Pancreas (tissue), 10 donors: ENCODE results near the gene GSG1L. TPM values are rescaled to one million over a fixed set of nuclear protein-coding genes. Genes with fewer than 3 reads are reported as not detected.

Experiments
- ATAC-seq, 4 donors: fragments of 200-7000 bp; cut with Tn5 transposase; one replicate each; pipeline versions ENCODE4 v1.8.0 to v1.9.1; 2020; ENCODE audit warnings: mild to moderate bottlenecking in 4 of 4, moderate library complexity in 4 of 4
- DNase-seq, 6 donors: peaks; one replicate each; pipeline ENCODE4 v3.0.0-alpha.2; 2020
- FAIRE-seq: peaks from 2 replicates; lab custom pipeline; 2012; peaks lifted over from hg19 to GRCh38; lab: Jason Lieb, UNC
- H3K27ac ChIP-seq, 4 donors: fragments of 200-600 bp; sonication (generic); 1 replicate in 3 of 4; 2 replicates in 1 of 4; pipeline versions ENCODE4 v1.5.0 to v1.8.0; 2020
- H3K27me3 ChIP-seq, 4 donors: fragments of 200-600 bp; one replicate each; pipeline ENCODE4 v1.8.0; 2021
- H3K36me3 ChIP-seq, 3 donors: fragments of 200-600 bp; sonication (generic) in 1 of 3; one replicate each; pipeline versions ENCODE4 v1.5.0 to v1.8.0; 2020 to 2021
- H3K4me1 ChIP-seq, 3 donors: fragments of 200-600 bp; one replicate each; pipeline ENCODE4 v1.8.0; 2021
- H3K4me3 ChIP-seq, 4 donors: fragments of 200-600 bp; sonication (generic) in 2 of 4; one replicate each; pipeline versions ENCODE4 v1.5.0 to v1.8.0; 2020 to 2021
- H3K9me3 ChIP-seq, 4 donors: fragments of 200-600 bp; one replicate each; pipeline ENCODE4 v1.8.0; 2021
- WGBS, 2 donors: extraction: QIAGEN DNeasy Blood & Tissue Kit; methylation state at CpG; one replicate each; pipeline ENCODE4 v1.1.7; 2013; 5-methylcytosine and 5-hydroxymethylcytosine counted together
- intact Hi-C, 3 donors: fragments of 100-400 bp; cut with DNase I; formaldehyde crosslinking; loops; one replicate each; pipeline versions ENCODE4 v1.11.1 to v1.14.2; 2022
- polyA plus RNA-seq, 2 donors: library from polyadenylated mRNA; stranded (reverse); fragments of 200-250 nt; gene quantifications; one replicate each; pipeline ENCODE4 v1.2.3, GENCODE V29; 2013
- total RNA-seq, 6 donors: library from RNA; stranded (reverse); fragmentation: NEBNext Ultra II Directional in 4 of 6; extraction: Animal tissue kit (Norgen Biotek cat#: 25700) in 4 of 6; gene quantifications; one replicate each; pipeline versions ENCODE4 v1.2.1 to v1.2.4, GENCODE V29; 2021 to 2023
- TF ChIP-seq, protein P1 (sequence below), 4 donors: fragments of 200-600 bp; sonication (generic) in 3 of 4; IDR thresholded peaks; one replicate each; pipeline versions ENCODE4 v1.5.0 to v1.8.0; 2021; ENCODE audit warnings: antibody characterized with exemption in 4 of 4
- donor health status: healthy with polysubstance abuse.
- donor health status: DM: no; HTN: no; CAD: no; lungs with moderate emphysema.
- donor health status: DM: no; HTN: no; CAD: no.
- donor health status: control.
- donor health status: control.
- donor health status: Bipolar disorder and iron deficiency.
- donor health status: DM: yes; HTN: yes; CAD: no.
- donor health status: DM: no; HTN: no; CAD: no.
- donor health status: DM: no; HTN: no; CAD: no.
- donor health status: DM: yes; HTN: yes; CAD: no.

Gene GSG1L
- total and polyA plus RNA-seq, 8 donors = 0.02 to 0.12 TPM; not detected in 6

GRCh38 chr16:28067604-28068379 lies 4.3 kb upstream of the GSG1L start:
- H3K27ac ChIP-seq = no peak overlapping the region
- no peaks in the 10 kb centered on the region for H3K9me3 ChIP-seq
- intact Hi-C loops = loop anchor here in 1 of 3 donors (10.0 kb wide), 1 partner anchor 383 kb away; no protein-coding TSS in a partner anchor
- H3K4me3 ChIP-seq = no peak overlapping the region
- ATAC-seq (no peak), FAIRE-seq (no peak), DNase-seq (no peak)
- TF ChIP-seq, protein P1, sequence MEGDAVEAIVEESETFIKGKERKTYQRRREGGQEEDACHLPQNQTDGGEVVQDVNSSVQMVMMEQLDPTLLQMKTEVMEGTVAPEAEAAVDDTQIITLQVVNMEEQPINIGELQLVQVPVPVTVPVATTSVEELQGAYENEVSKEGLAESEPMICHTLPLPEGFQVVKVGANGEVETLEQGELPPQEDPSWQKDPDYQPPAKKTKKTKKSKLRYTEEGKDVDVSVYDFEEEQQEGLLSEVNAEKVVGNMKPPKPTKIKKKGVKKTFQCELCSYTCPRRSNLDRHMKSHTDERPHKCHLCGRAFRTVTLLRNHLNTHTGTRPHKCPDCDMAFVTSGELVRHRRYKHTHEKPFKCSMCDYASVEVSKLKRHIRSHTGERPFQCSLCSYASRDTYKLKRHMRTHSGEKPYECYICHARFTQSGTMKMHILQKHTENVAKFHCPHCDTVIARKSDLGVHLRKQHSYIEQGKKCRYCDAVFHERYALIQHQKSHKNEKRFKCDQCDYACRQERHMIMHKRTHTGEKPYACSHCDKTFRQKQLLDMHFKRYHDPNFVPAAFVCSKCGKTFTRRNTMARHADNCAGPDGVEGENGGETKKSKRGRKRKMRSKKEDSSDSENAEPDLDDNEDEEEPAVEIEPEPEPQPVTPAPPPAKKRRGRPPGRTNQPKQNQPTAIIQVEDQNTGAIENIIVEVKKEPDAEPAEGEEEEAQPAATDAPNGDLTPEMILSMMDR (IDR thresholded peaks at IDR 0.05) = no peak
- no peaks in the 10 kb centered on the region for H3K4me1 ChIP-seq
- peaks cover 0 to 6% (median 2%) of the 10 kb centered on the region in 4 donors for H3K27me3 ChIP-seq
- WGBS, 2 donors = 64 to 73% methylated on average over 14 of the region's 14 CpGs
- H3K36me3 ChIP-seq = no peaks in the 10 kb centered on the region

DNA sequence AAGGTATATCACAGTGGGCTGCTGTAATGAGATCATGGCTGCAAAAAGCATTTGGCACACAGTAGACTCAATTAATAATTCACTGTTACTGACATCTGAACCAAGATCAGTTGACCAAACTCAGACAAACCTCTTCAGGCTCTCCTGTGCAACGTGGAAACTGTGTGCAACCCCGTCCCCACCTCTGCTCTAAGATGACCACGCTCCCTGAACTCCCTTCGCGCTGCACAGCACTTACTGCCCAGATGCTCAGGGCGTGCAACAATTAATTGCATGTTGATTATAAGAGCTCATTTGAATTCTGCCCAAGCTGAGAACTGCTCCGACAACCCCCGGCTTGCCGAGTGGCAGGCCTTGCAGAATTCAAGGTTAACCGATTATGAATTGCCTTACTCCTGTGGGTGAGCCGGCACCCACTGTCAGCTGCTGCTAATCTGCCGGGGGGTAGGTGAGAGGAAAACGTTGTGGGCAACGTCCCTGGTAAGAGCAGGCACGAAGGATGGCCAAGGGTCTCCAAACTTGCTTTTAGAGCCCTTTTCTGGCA lies 1.3 kb upstream of the GSG1L start:
- no peak for ATAC-seq
- peaks cover 0 to 14% (median 6%) of the 10 kb centered on the region in 4 donors for H3K27me3 ChIP-seq
- FAIRE-seq = no peak
- H3K27ac ChIP-seq = no peak overlapping the region
- 17 to 22% methylated on average over 15 of the region's 15 CpGs for WGBS, 2 donors
- H3K4me1 ChIP-seq = no peaks in the 10 kb centered on the region
- no peak overlapping the region for H3K4me3 ChIP-seq
- no peaks in the 10 kb centered on the region for H3K9me3 ChIP-seq
- H3K36me3 ChIP-seq = no peaks in the 10 kb centered on the region
- DNase-seq = no peak
- intact Hi-C loops = loop anchor here in 1 of 3 donors (10.0 kb wide), 1 partner anchor 380 kb away; no protein-coding TSS in a partner anchor
- TF ChIP-seq, protein P1 (IDR thresholded peaks at IDR 0.05) = no peak

DNA sequence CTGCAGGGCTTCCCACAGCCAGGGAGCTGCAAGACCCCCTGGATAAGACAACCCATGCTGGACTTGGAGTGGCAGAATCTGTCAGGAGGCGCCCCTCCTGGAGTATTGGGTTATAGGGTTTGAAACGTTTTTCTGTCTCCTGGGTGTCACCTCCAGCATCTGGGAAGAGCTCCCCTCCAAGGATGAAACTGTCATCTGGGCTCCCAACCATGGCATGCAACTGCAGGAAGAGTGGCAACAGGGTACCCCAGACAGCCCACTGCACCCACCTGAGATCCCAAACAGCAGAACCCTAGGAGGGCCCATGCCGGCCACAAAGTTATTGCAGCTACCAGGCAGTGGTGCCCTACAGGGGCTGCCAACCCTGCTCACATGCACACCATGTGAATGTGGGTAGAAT lies 636 bp upstream of the GSG1L start:
- FAIRE-seq = no peak
- Histone ChIP-seq H3K27me3 (peaks cover 0 to 14% (median 6%) of the 10 kb centered on the region in 4 donors), H3K36me3 (no peaks in the 10 kb centered on the region), H3K4me3 (no peak overlapping the region), H3K4me1 (no peaks in the 10 kb centered on the region), H3K9me3 (no peaks in the 10 kb centered on the region), H3K27ac (no peak overlapping the region)
- TF ChIP-seq, protein P1 (IDR thresholded peaks at IDR 0.05) = no peak
- no peak for ATAC-seq
- WGBS, 2 donors = 42 to 53% methylated on average over 3 of the region's 3 CpGs
- intact Hi-C loops = loop anchor here in 1 of 3 donors (10.0 kb wide), 1 partner anchor 379 kb away; no protein-coding TSS in a partner anchor
- no peak for DNase-seq

- Histone ChIP-seq H3K4me3 (peak overlapping the region in 1 of 4 donors; percentile 6), H3K4me1 (no peaks in the 10 kb centered on the region), H3K9me3 (no peaks in the 10 kb centered on the region), H3K27ac (no peak overlapping the region), H3K27me3 (peaks cover 0 to 14% (median 6%) of the 10 kb centered on the region in 4 donors), H3K36me3 (no peaks in the 10 kb centered on the region)
- TF ChIP-seq, protein P1 (IDR thresholded peaks at IDR 0.05) = no peak
- intact Hi-C loops = loop anchor here in 1 of 3 donors (10.0 kb wide), 1 partner anchor 378 kb away; no protein-coding TSS in a partner anchor
- WGBS, 2 donors = 0 to 1% methylated on average over 24 to 99 of the region's 99 CpGs
- DNase-seq (no peak), FAIRE-seq (no peak), ATAC-seq (no peak)
These were observed 530 bp downstream of the GSG1L start for GRCh38 chr16:28062847-28063521.
